Measurements from ENCODE around the gene SLC6A20.
A peak's percentile ranks its signal among the peaks of the same experiment; 100 is the strongest.
"Not testable (repeated sequence)": the region's sequence is repeated elsewhere in the genome, so short reads cannot be mapped to it uniquely, and the experiment has no call there.

The SLC6A20 gene

GRCh38 chr3:45760878-45761711 is 35.2 kb downstream of the SLC6A20 start:
- TF ChIP-seq CTCF (IDR thresholded peaks at IDR 0.05; ENCODE audit: insufficient read depth, low read depth, low read length, missing control alignments) = peak; percentile 91
- DNase-seq (ENCODE audit: low read depth) = peak; percentile 75
- H3K4me3 ChIP-seq (ENCODE audit: low read length) = no peak overlapping the region

DNA sequence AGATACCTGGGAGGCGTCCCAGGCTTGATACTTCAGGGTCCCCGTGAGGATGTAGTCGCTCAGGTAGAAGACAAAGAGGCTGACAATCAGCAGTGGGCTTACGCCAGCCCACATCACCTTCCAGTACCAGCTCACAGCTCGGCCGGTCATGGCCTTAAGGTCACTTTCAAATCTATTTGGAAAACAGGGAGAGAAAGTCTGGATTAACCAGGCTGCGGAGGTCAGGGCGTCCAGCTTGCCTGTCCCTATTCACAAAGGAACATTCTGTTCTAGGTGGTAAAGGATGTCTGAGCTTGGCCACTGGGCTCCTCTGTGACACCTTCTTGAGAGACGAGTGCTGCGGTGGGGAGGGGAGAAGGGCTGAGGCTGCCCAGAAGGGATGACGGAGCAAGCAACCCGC is 36.5 kb downstream of the SLC6A20 start:
- no peak for DNase-seq (ENCODE audit: low read depth)
- no peak for TF ChIP-seq CTCF (IDR thresholded peaks at IDR 0.05; ENCODE audit: insufficient read depth, low read depth, low read length, missing control alignments)
- H3K4me3 ChIP-seq (ENCODE audit: low read length) = no peak overlapping the region

- H3K4me3 ChIP-seq (ENCODE audit: low read length) = no peak overlapping the region
- no peak for TF ChIP-seq CTCF (IDR thresholded peaks at IDR 0.05; ENCODE audit: insufficient read depth, low read depth, low read length, missing control alignments)
- no peak for DNase-seq (ENCODE audit: low read depth)
These were observed 37.5 kb downstream of the SLC6A20 start for GRCh38 chr3:45758871-45759270.

DNA sequence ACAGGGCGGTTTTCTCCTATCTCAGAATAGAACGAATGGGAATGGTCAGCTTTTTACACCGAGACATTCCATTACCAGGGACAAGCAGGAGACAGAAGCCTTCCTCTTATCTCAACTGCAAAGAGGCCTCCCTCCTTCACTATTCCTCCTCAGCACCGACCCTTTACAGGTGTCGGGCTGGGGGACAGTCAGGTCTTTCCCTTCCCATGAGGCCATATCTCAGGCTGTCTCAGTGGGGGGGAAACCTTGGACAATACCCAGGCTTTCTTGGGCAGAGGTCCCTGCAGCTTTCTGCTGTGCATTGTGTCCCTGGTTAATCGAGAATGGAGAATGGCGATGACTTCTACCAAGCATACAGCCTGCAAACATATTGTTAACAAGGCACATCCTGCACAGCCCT is 39.2 kb downstream of the SLC6A20 start:
- not testable (repeated sequence) for DNase-seq (ENCODE audit: low read depth); H3K4me3 ChIP-seq (ENCODE audit: low read length)

- no peak for DNase-seq (ENCODE audit: low read depth)
- no peak for TF ChIP-seq CTCF (IDR thresholded peaks at IDR 0.05; ENCODE audit: insufficient read depth, low read depth, low read length, missing control alignments)
- H3K4me3 ChIP-seq (ENCODE audit: low read length) = no peak overlapping the region
These were observed 40.3 kb downstream of the SLC6A20 start for GRCh38 chr3:45756055-45756454.

DNA sequence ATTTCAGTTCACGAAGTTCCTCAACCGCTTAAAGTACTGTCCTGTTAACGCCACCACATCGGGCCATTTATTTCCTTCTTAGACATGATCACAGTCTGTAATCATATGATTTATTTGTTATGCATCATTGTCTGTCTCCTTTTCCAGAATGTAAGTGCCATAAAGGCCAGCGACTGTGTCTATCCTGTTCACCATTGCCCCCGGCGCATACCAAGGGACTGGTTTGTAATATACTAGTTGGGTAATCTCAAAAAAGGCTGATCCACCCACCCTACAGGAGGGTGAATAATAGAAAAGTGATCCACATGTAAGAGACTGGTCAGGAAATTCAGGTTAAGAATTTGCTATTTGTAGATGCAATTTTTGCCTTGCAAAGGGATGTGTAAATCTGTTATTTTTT is 41.9 kb downstream of the SLC6A20 start:
- H3K4me3 ChIP-seq (ENCODE audit: low read length) = no peak overlapping the region
- no peak for DNase-seq (ENCODE audit: low read depth)
- TF ChIP-seq CTCF (IDR thresholded peaks at IDR 0.05; ENCODE audit: insufficient read depth, low read depth, low read length, missing control alignments) = no peak

GRCh38 chr3:45753095-45753494 is 43.2 kb downstream of the SLC6A20 start:
- peak; percentile 65 for DNase-seq (ENCODE audit: low read depth)
- TF ChIP-seq CTCF (IDR thresholded peaks at IDR 0.05; ENCODE audit: insufficient read depth, low read depth, low read length, missing control alignments) = no peak
- H3K4me3 ChIP-seq (ENCODE audit: low read length) = no peak overlapping the region
